NCI-H2196 treated with DMSO at 0.1 percent for 48 hours (cell line): Measurements from ENCODE around the gene ZNF613.
"Not testable (repeated sequence)": the region's sequence is repeated elsewhere in the genome, so short reads cannot be mapped to it uniquely, and the experiment has no call there.

Experiments used
- DNase-seq: peaks from one replicate; lab custom pipeline; 2025; ENCODE audit not compliant: unreplicated experiment; lab: John Stamatoyannopoulos, UW

Gene ZNF613

GRCh38 chr19:51938936-51939335 is 11.7 kb downstream of the ZNF613 start:
- no peak for DNase-seq

GRCh38 chr19:51944798-51945552 is 17.7 kb downstream of the ZNF613 start:
- no peak for DNase-seq

- no peak for DNase-seq
Observed at GRCh38 chr19:51946602-51947001, 19.3 kb downstream of the ZNF613 start.

GRCh38 chr19:51948975-51949374 is 21.7 kb downstream of the ZNF613 start:
- DNase-seq, result no peak

GRCh38 chr19:51957846-51958245 is 30.6 kb downstream of the ZNF613 start:
- not testable (repeated sequence) for DNase-seq

- DNase-seq, result no peak
Observed at GRCh38 chr19:51959791-51960190, 32.5 kb downstream of the ZNF613 start.

- not testable (repeated sequence) for DNase-seq
Observed at GRCh38 chr19:51960621-51961233, 33.5 kb downstream of the ZNF613 start.

- no peak for DNase-seq
Observed at GRCh38 chr19:51965583-51965982, 38.3 kb downstream of the ZNF613 start.

- no peak for DNase-seq
Observed at GRCh38 chr19:51970718-51971117, 43.4 kb downstream of the ZNF613 start.

- DNase-seq, result no peak
Observed at GRCh38 chr19:51971624-51972023, 44.4 kb downstream of the ZNF613 start.

- not testable (repeated sequence) for DNase-seq
Observed at GRCh38 chr19:51975787-51976186, 48.5 kb downstream of the ZNF613 start.

GRCh38 chr19:51976852-51977251 is 49.6 kb downstream of the ZNF613 start:
- no peak for DNase-seq

GRCh38 chr19:51977346-51977745 is 50.1 kb downstream of the ZNF613 start:
- DNase-seq, result no peak

- DNase-seq, result no peak
Observed at GRCh38 chr19:51978882-51979281, 51.6 kb downstream of the ZNF613 start.

- no peak for DNase-seq
Observed at GRCh38 chr19:51980116-51980736, 53.0 kb downstream of the ZNF613 start.

GRCh38 chr19:51980926-51981325 is 53.7 kb downstream of the ZNF613 start:
- DNase-seq, result not testable (repeated sequence)

GRCh38 chr19:51983361-51983760 is 56.1 kb downstream of the ZNF613 start:
- DNase-seq, result no peak

- peak; percentile 81 for DNase-seq
Observed at GRCh38 chr19:51986309-51987291, 59.3 kb downstream of the ZNF613 start, which contains the start of gene ZNF350. Gene ZNF350 (minus strand): TSS chr19:51986840. CDS start chr19:51974360, 12,480 bp downstream.

GRCh38 chr19:51993422-51993821 is 66.2 kb downstream of the ZNF613 start:
- no peak for DNase-seq

- DNase-seq, result no peak
Observed at GRCh38 chr19:51994048-51994644, 66.9 kb downstream of the ZNF613 start.
